ENCODE results near the gene EBI3. TPM values are rescaled to one million over a fixed set of nuclear protein-coding genes. Genes with fewer than 3 reads are reported as not detected.
"Not testable (repeated sequence)": the region's sequence is repeated elsewhere in the genome, so short reads cannot be mapped to it uniquely, and the experiment has no call there.

Gene EBI3
- total RNA-seq, 2 experiments from 2014 or later, result not detected

GRCh38 chr19:4216846-4217245 lies 12.5 kb upstream of the EBI3 start:
- Histone ChIP-seq H3K4me3 (ENCODE audit: low read depth, low read length, poor library complexity, severe bottlenecking) (no peak overlapping the region), H4K20me1 (ENCODE audit: insufficient read depth, low read length) (no peaks in the 10 kb centered on the region), H3K4me1 (ENCODE audit: insufficient read depth, low read length, poor library complexity, severe bottlenecking) (no peaks in the 10 kb centered on the region), H3K9me3 (ENCODE audit: low read length) (no peaks in the 10 kb centered on the region), H2AFZ (ENCODE audit: low read length) (no peak overlapping the region), H3K36me3 (ENCODE audit: insufficient read depth, low read length) (no peaks in the 10 kb centered on the region), H3K9me2 (ENCODE audit: insufficient read depth, low read length) (no peaks in the 10 kb centered on the region), H3K79me2 (ENCODE audit: insufficient read depth, low read depth, low read length) (no peaks in the 10 kb centered on the region), H3K27ac (ENCODE audit: low read depth, low read length, poor library complexity, severe bottlenecking) (no peak overlapping the region), H3K4me2 (ENCODE audit: low read length) (no peak overlapping the region)
- no peak for DNase-seq (ENCODE audit: low spot score)
- no peak for TF ChIP-seq CTCF (conservative IDR thresholded peaks at IDR 0.05; ENCODE audit: low read length)
- TF ChIP-seq EZH2phosphoT487 (IDR thresholded peaks at IDR 0.05; ENCODE audit: borderline replicate concordance, low read depth, low read length), result no peak
- intact Hi-C loops (cut with micrococcal nuclease; ENCODE audit: unreplicated experiment), result no loop called here
- CTCF ChIA-PET (ENCODE audit: unreplicated experiment), result no interaction called here
- POLR2A ChIA-PET, result interaction anchor here (0.6 kb wide), 1 partner anchor 47 kb away, joined by 3 read pairs; no protein-coding TSS in a partner anchor
- no TSS peak for BruUV-seq (replicated peaks)

GRCh38 chr19:4217429-4218264 lies 11.7 kb upstream of the EBI3 start:
- Histone ChIP-seq H3K36me3 (ENCODE audit: insufficient read depth, low read length) (no peaks in the 10 kb centered on the region), H3K4me2 (ENCODE audit: low read length) (no peak overlapping the region), H4K20me1 (ENCODE audit: insufficient read depth, low read length) (no peaks in the 10 kb centered on the region), H3K79me2 (ENCODE audit: insufficient read depth, low read depth, low read length) (no peaks in the 10 kb centered on the region), H3K27ac (ENCODE audit: low read depth, low read length, poor library complexity, severe bottlenecking) (no peak overlapping the region), H3K4me3 (ENCODE audit: low read depth, low read length, poor library complexity, severe bottlenecking) (no peak overlapping the region), H2AFZ (ENCODE audit: low read length) (no peak overlapping the region), H3K4me1 (ENCODE audit: insufficient read depth, low read length, poor library complexity, severe bottlenecking) (peaks cover 4% of the 10 kb centered on the region), H3K9me2 (ENCODE audit: insufficient read depth, low read length) (no peaks in the 10 kb centered on the region), H3K9me3 (ENCODE audit: low read length) (no peaks in the 10 kb centered on the region)
- POLR2A ChIA-PET, result no interaction called here
- DNase-seq (ENCODE audit: low spot score), result no peak
- no TSS peak for BruUV-seq (replicated peaks)
- intact Hi-C loops (cut with micrococcal nuclease; ENCODE audit: unreplicated experiment), result no loop called here
- TF ChIP-seq EZH2phosphoT487 (IDR thresholded peaks at IDR 0.05; ENCODE audit: borderline replicate concordance, low read depth, low read length) (no peak), CTCF (conservative IDR thresholded peaks at IDR 0.05; ENCODE audit: low read length) (no peak)
- CTCF ChIA-PET (ENCODE audit: unreplicated experiment), result no interaction called here

DNA sequence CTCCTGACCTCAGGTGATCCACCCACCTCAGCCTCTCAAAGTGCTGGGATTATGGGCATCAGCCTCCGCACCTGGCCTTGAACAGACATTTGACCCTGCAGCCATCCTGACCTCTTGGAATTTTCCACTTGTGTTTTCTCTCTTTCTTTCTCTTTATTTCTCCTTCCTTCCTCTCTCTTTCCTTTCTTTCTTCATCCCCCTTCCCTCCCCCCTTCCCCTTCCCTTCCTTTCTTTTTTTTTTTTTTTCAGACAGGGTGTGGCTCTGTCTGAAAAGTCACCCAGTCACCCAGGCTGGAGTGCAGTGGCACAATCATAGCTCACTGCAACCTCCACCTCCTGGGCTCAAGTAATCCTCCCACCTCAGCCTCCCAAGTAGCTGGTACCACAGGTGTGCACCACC lies 10.8 kb upstream of the EBI3 start:
- not testable (repeated sequence) for BruUV-seq (replicated peaks)

More for the DNA sequence above, 10.8 kb upstream of the EBI3 start:
- H3K79me2 ChIP-seq (ENCODE audit: insufficient read depth, low read depth, low read length); H3K4me1 ChIP-seq (ENCODE audit: insufficient read depth, low read length, poor library complexity, severe bottlenecking); H3K4me2 ChIP-seq (ENCODE audit: low read length); H3K4me3 ChIP-seq (ENCODE audit: low read depth, low read length, poor library complexity, severe bottlenecking); H3K27ac ChIP-seq (ENCODE audit: low read depth, low read length, poor library complexity, severe bottlenecking); H3K9me2 ChIP-seq (ENCODE audit: insufficient read depth, low read length); DNase-seq (ENCODE audit: low spot score); intact Hi-C loops (cut with micrococcal nuclease; ENCODE audit: unreplicated experiment); H4K20me1 ChIP-seq (ENCODE audit: insufficient read depth, low read length); H3K36me3 ChIP-seq (ENCODE audit: insufficient read depth, low read length); H2AFZ ChIP-seq (ENCODE audit: low read length); H3K9me3 ChIP-seq (ENCODE audit: low read length); CTCF ChIA-PET (ENCODE audit: unreplicated experiment): not testable (repeated sequence)
- POLR2A ChIA-PET, result interaction anchor here (0.6 kb wide), 2 partner anchors 64 to 866 kb away, joined by 3 to 4 read pairs; no protein-coding TSS in a partner anchor

Data from OCI-LY7 (cell line).